RKO (cell line): ENCODE results near the gene SMG6.

ENCODE experiments used
- DNase-seq: peaks from one replicate; pipeline ENCODE4 v3.0.0-alpha.2; 2016; ENCODE audit warnings: low spot score

The SMG6 gene

GRCh38 chr17:2047590-2047989, 256.0 kb downstream of the SMG6 start:
- no peak for DNase-seq

GRCh38 chr17:2044263-2044894, 259.2 kb downstream of the SMG6 start:
- no peak for DNase-seq

GRCh38 chr17:2043785-2044184, 259.8 kb downstream of the SMG6 start:
- peak; percentile 59 for DNase-seq

- DNase-seq: peak; percentile 30
Observed at GRCh38 chr17:2042933-2043332, 260.7 kb downstream of the SMG6 start.

- peak; percentile 70 for DNase-seq
Observed at GRCh38 chr17:2042390-2042847, 261.2 kb downstream of the SMG6 start.

- DNase-seq: peak; percentile 94
Observed at GRCh38 chr17:2041561-2042389, 261.8 kb downstream of the SMG6 start, which contains the start of gene OVCA2. Gene OVCA2, plus strand, starts transcription at chr17:2042022. Its CDS starts 26 bp downstream, at chr17:2042048.

GRCh38 chr17:2040942-2041560, 262.5 kb downstream of the SMG6 start:
- DNase-seq: no peak

- no peak for DNase-seq
Observed at GRCh38 chr17:2040219-2040827, 263.3 kb downstream of the SMG6 start.

GRCh38 chr17:2037155-2037554, 266.4 kb downstream of the SMG6 start:
- no peak for DNase-seq

- DNase-seq: no peak
Observed at GRCh38 chr17:2035541-2036488, 267.8 kb downstream of the SMG6 start.

GRCh38 chr17:2034806-2035540, 268.6 kb downstream of the SMG6 start:
- no peak for DNase-seq

GRCh38 chr17:2034157-2034556, 269.4 kb downstream of the SMG6 start:
- DNase-seq: no peak

GRCh38 chr17:2033153-2033552, 270.4 kb downstream of the SMG6 start:
- no peak for DNase-seq

GRCh38 chr17:2030779-2031163, 272.8 kb downstream of the SMG6 start:
- no peak for DNase-seq

- peak; percentile 95 for DNase-seq
Observed at GRCh38 chr17:2029911-2030778, 273.4 kb downstream of the SMG6 start, which contains the start of gene DPH1. Gene DPH1, plus strand, starts transcription at chr17:2030153. Its CDS starts 17 bp downstream, at chr17:2030170.

- DNase-seq: no peak
Observed at GRCh38 chr17:2028737-2029136, 274.8 kb downstream of the SMG6 start.

GRCh38 chr17:2028234-2028614, 275.4 kb downstream of the SMG6 start:
- DNase-seq: no peak

GRCh38 chr17:2027528-2028233, 275.9 kb downstream of the SMG6 start:
- DNase-seq: no peak
